Renal pelvis (tissue), 4 donors: ENCODE measurements around the gene CSTF1. TPM values are rescaled to one million over a fixed set of nuclear protein-coding genes. Genes with fewer than 3 reads are reported as not detected.
"Not testable (repeated sequence)": the region's sequence is repeated elsewhere in the genome, so short reads cannot be mapped to it uniquely, and the experiment has no call there.

Experiments
- DNase-seq: peaks from one replicate; pipeline ENCODE4 v3.0.0-alpha.2; 2013
- polyA plus RNA-seq, 3 donors: library from polyadenylated mRNA; unstranded; fragments of 120-200 nt; gene quantifications; one replicate each; pipeline ENCODE4 v1.2.1, GENCODE V29; 2013; ENCODE audit not compliant: insufficient read length in 3 of 3

The CSTF1 gene
- polyA plus RNA-seq, 3 donors, result 42.1 to 44.2 (median 43.1) TPM

- DNase-seq, result no peak
Measured at GRCh38 chr20:56361900-56362299, 30.5 kb upstream of the CSTF1 start.

- no peak for DNase-seq
Measured at GRCh38 chr20:56362833-56363413, 29.5 kb upstream of the CSTF1 start.

DNA sequence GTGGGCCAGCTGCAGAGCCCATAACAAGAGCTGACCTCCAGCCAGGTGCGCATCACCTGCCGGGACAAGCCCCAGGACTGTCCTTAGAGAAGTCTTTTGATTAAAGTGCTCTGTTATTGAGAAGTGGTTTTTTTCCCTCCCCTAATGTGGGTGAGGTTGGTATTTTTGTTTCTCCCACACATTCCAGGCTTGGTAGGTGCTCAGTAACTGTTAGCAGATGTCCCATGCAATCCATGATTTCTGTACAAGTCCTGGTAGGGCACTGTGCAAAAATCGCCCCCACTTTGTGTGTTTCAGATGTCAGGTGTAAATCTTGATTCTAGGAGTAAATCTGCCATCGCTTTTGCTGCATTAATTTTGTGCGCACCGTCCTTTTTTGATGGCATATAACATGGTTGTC, 29.0 kb upstream of the CSTF1 start:
- DNase-seq, result no peak

DNA sequence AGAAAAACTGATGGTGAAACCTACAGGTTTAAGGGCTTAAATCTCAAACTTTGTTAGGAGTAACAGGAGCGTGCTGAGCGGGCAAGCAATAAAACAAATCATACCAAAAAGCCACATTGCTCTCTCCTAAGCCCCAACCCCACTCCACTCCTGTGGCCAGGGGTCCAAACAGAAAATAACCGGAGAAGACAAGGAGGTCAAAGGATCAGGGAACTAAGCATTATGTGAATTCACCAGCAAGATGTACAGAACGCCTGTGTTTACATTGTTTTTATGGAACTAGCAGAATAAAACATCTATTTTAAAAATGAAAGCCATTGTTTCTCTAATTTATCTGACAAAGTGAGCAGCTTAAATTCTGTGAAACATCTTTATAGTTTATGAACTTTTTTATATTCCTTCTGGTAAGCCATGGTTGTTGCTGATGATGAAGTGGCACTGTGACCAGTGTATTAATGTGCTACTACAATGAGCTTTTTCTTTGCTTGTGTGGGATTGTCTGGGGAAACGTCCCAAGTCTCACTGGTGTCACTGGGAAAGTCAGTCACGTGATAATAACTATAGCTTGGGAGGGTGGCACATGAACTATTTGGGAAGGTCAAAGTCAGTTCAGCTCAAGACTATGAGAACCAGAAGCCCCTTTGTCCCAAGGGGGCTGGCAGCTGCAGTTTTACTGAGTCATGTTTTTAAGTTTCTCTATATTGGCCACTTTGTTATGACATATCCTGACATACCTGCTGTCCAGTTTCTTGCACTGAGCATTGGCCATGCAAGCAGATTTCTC, 23.9 kb upstream of the CSTF1 start:
- DNase-seq, result no peak

DNA sequence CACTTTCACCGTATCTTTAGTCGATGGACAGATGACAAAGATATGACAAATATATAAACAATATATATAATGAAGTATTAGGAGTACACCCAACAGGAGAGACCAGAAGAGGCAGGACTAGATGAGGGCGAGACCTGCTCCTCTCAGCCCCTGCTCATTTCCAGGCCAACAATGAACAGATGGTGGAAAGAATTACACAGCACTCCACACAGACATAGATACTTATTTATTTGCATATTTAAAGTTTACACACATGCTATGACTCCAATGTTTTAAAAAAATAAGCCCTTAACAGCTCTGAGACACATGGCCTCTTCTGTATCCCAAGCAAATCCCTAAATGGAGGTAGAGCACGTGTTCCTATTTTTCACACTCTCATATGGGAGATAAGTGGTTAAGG, 23.3 kb upstream of the CSTF1 start:
- DNase-seq, result no peak

- no peak for DNase-seq
Measured at GRCh38 chr20:56371977-56372376, 20.5 kb upstream of the CSTF1 start.

DNA sequence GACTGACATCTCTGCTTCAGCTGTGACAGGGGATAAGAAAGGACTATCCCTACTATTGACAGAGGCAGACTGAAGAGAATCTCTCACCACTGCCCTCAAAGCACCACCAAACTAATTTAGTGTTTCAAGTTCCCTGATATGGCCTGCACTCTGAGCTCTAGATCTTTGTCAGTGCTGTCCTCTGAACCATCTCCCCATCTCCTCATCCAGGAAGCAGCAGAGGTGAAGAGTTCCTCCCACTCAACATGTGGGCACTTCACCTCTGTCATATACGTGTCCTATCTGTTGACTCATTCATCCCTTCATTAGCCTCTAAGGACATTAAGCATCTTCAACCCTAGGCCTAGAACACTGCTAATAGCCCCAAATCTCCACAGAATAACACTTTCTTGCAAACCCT, 19.6 kb upstream of the CSTF1 start:
- no peak for DNase-seq

DNA sequence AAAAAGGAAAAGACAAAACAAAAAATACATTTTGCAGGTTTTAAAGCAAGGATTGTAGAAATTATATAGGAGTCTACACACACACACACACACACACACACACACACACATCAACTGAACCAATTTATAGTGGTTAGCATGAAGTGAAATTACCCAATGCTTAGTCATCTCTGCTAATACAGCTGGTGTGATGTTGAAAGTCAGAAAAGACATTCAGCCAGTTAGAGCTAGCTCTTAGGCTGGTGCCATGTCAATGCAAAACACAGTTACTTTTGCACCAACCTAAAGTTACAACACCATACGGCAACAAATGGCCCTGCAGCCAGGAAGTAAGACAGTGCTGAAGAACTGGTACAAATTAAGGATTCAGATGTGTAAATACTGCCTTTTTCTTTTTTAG, 18.5 kb upstream of the CSTF1 start:
- no peak for DNase-seq

DNA sequence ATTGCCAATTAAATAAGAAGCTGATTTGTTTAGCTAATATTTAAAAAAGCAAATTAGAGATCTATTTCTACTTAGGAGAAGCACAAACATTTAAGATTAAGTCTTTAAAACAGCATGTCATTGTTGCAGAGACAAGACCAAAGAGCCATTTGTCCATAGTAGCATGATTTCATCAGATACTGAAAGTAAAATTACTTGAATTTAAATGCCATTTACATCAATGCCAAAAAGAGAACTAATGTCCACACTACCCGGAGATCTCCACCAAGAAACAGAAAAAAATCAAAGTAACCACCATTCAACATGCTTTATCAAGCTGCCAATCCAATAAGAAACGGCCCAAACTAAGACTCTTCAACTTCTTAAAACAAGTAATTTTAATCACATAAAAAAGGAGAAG, 16.1 kb upstream of the CSTF1 start:
- DNase-seq, result no peak

DNA sequence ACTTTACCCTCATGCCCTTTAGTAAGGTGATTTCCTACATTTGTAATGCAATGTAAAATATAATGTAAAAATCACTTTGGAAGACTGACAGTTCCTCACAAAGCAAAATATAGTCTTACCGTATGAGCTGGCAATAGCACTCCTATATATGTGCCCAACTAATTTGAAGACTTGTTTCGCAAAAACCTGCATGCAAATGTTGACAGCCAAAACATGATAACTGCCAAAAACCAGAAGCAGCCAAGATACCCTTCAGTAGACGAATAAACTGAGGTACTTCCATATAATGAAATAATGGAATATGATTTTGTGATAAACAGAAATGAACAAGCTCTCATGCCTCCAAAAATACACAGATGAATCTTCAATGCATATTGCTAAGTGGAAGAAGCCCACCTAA, 14.1 kb upstream of the CSTF1 start:
- no peak for DNase-seq

- no peak for DNase-seq
Measured at GRCh38 chr20:56380375-56380774, 12.1 kb upstream of the CSTF1 start.

DNA sequence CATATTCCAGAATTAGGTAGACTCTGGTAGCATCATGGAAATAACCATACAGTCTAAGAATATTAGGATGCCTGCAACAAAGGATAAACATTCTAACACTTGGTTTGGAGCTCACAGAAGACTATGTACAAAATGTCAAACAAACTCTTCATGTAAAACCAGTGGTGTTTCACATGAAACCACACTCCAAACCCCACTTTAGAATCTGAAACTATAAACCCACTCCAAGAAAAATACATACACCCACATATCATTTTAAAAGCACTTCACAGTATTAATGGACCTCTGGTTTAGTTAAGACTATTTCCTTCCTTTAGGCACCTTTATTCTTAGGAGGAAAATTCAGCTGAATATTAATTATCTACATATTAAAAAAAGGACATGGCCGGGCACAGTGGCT, 10.9 kb upstream of the CSTF1 start:
- DNase-seq, result no peak

GRCh38 chr20:56382696-56383095, 9.7 kb upstream of the CSTF1 start:
- DNase-seq, result no peak

DNA sequence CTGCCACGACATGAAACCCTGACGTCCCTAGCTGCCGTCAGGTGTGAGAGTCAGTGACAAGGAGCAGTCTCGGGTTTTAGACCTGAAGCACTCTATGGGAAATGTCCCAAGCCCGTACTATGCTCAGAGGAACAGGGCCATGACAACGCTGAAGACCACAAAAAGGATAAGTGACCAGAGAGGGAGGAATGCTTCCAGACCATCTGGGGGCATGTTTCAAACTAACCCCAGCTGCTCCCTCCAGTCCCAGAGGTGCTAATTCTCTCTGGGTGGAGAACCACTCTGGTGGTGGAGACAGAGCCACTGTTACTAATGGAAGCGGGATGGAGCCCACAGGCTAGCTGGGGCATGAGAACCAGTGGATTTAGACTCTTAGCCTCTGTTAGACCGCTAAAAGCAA, 9.1 kb upstream of the CSTF1 start:
- no peak for DNase-seq

- DNase-seq, result no peak
Measured at GRCh38 chr20:56385130-56385529, 7.3 kb upstream of the CSTF1 start.

GRCh38 chr20:56386219-56386618, 6.2 kb upstream of the CSTF1 start:
- DNase-seq, result no peak

DNA sequence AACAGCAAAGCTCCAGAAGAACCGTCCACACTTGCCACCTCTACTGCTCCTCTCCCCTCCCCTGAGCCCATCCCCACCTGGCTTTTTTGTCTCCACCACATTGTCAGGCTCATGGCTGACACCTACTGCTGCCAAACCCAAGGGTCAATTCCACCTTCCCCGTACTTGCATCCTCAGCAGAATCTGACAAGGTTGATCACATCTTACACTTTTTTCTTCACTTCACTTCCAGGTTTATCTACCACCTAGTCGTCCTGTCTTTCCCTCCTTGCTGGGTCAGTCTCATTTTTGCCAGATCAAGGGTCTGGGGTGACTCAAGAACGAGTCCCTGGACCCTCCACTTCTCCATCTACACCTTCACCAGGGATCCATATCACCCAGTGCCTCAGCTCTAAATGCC, 3.6 kb upstream of the CSTF1 start:
- DNase-seq, result no peak

GRCh38 chr20:56389807-56390206, 2.6 kb upstream of the CSTF1 start:
- DNase-seq, result no peak

DNA sequence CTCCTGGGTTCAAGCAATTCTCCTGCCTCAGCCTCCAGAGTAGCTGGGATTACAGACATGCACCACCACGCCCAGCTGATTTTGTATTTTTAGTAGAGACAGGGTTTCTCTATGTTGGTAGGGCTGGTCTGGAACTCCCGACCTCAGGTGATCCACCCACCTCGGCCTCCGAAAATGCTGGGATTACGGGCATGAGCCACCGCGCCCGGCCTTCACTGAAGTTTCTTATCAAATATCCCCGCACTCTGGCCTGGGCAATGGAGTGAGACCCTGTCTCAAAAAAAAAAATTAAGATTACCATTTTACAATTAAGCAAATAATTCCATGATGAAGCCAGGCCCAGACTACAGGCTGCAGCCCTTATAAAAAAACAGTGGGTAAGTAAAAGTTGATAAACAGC, 2.0 kb upstream of the CSTF1 start:
- not testable (repeated sequence) for DNase-seq

DNA sequence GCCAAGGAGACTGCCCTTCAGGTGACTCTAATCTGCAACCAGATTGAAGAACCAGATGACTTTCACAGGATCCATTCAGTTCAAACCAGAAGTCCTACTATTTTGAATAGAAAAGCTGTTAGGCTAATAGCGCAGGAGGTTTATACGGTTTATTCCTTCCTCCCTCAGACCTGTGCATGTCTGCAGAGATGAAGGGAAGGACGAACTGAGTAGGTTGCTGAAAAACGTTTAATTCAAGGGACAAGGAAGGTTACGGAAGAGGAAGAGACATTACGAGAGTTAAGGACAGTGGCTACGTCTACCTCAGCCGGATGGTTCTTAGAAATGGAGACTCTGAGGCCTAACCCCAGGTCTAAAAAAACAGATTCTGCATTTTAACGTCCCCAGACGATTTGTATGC, 1.4 kb upstream of the CSTF1 start:
- DNase-seq, result no peak

DNA sequence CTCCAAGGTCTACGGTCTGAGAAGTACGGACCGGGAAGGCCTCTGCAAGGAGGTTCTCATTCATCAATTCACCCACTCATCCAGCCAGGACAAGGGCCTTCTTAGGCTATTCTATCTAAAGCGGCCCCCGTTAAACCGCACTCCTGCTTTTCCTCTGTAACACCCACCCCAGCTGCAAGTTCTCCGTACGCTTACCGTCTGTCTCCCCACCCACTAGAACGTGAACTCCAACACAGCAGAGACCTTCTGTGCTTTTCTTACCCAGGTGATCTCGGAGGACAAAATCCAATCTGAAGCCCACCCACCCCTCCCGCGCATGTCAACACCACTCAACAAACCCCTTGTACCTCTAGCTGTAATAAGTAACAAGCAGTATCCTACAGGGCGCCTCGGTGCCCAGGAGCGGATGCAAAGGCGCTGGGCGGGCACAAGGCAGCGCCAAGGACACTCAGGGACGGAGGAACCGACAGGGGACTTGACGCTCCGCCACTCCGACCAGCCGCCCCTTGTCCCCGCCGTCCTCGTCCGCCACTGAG, 781 bp upstream of the CSTF1 start:
- no peak for DNase-seq

DNA sequence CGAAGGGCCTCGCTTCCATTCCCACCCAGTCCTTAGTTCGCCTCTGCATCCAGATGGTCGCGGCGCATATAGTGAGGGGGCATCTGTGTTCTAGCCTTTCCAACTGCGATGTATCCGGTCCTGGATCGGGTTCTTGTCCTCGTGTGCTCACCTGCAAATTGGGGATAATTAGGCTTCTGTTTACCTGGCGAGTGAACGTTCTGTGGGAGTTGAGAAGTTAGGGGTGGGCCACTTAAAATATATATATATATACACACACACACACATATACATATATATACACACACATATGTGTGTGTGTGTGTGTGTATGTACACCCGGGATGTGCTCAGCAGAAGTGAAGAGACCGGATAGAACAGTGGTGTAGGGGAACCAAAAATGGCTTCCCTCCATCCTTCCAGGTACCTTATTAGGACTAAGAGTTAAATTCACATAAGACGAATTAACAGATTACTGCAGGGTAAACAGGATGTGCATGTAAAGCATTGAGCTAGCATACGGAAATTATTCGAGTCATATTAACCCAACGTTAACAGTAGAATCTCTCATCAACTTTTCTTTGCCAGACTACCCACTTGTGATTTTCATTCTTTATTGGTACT, 537 bp downstream of the CSTF1 start:
- DNase-seq, result no peak

DNA sequence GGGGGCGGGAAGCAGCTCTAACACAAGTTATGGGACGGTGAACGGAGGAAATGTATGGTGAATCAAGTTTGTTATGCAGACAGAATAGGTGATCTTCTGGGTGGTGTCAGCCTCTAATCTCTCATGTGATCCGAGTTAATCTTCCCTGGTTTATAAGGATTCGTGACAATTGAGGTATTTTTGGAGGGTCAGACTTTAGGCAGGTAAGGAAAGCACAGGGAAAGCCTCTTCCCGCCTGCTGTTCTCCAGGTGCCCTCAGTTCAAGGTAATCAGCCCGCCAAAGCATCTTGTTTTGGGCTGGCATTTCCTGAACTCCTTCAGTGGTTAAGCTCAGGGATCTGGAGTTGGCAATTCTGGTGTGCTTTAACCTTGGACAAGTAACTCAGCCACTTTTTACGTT, 1.2 kb downstream of the CSTF1 start:
- DNase-seq, result no peak
